HepG2 (cell line): Measurements from ENCODE around the gene RNF114. TPM values are rescaled to one million over a fixed set of nuclear protein-coding genes. Genes with fewer than 3 reads are reported as not detected.
A peak's percentile ranks its signal among the peaks of the same experiment; 100 is the strongest.

Experiments used
- BCL6 ChIP-seq: IDR thresholded peaks from 2 replicates; pipeline ENCODE4 v1.6.1; 2016; ENCODE audit warnings: missing genetic modification reagents, missing compliant biosample characterization
- GABPB1 ChIP-seq: IDR thresholded peaks from 2 replicates; pipeline ENCODE4 v1.6.1; 2016; ENCODE audit warnings: mild to moderate bottlenecking, missing genetic modification reagents, moderate library complexity, missing compliant biosample characterization
- KAT8 ChIP-seq: IDR thresholded peaks from 2 replicates; pipeline ENCODE4 v1.6.1; 2016; ENCODE audit warnings: missing genetic modification reagents, missing compliant biosample characterization
- KLF16 ChIP-seq, 2 experiments: sonication (generic) in 1 of 2; formaldehyde crosslinking in 1 of 2; IDR thresholded peaks; 2 replicates each; pipeline versions ENCODE4 v1.6.1 to v1.8.0; 2016 to 2023; ENCODE audit warnings: missing genetic modification reagents in 2 of 2, missing compliant biosample characterization in 1 of 2
- SRSF9 ChIP-seq: fragments of 200-400 bp; formaldehyde crosslinking; IDR thresholded peaks from 2 replicates; pipeline ENCODE4 v1.6.1; 2018; ENCODE audit warnings: borderline replicate concordance, mild to moderate bottlenecking, low read depth, low read length; ENCODE audit not compliant: insufficient read depth, poor library complexity, severe bottlenecking
- TAF1 ChIP-seq: sonication (generic); formaldehyde crosslinking; IDR thresholded peaks from 2 replicates; pipeline ENCODE4 v1.4.0; 2020; ENCODE audit warnings: missing genetic modification reagents
- ZNF530 ChIP-seq: sonication (generic); formaldehyde crosslinking; IDR thresholded peaks from 2 replicates; pipeline ENCODE4 v1.5.0; 2020; ENCODE audit warnings: low read depth, mild to moderate bottlenecking, missing genetic modification reagents
- polyA plus RNA-seq, 8 experiments: library from polyadenylated mRNA; depleted of rRNA in 3 of 8; stranded (reverse) in 7 of 8; unstranded in 1 of 8; fragments of >200 nt; fragmentation: Illumina TruSeq in 4 of 8; extraction: Trizol in 4 of 8; gene quantifications; 2 replicates each; pipeline versions ENCODE4 v1.2.1 to v1.2.3, GENCODE V29; 2011 to 2016; ENCODE audit warnings: low read depth in 4 of 8, missing spikeins in 1 of 8, mixed read lengths in 1 of 8; ENCODE audit not compliant: insufficient read depth in 1 of 8
- total RNA-seq, 5 experiments: library from RNA; depleted of rRNA; stranded (reverse); fragments of >200 nt; fragmentation: Illumina TruSeq; extraction: Trizol; gene quantifications; 2 replicates each; pipeline ENCODE4 v1.2.3, GENCODE V29; 2016; ENCODE audit warnings: low read depth in 1 of 5
- TF ChIP-seq, protein P1 (sequence below): sonication (generic); formaldehyde crosslinking; IDR thresholded peaks from 2 replicates; pipeline ENCODE4 v1.5.0; 2020; ENCODE audit warnings: mild to moderate bottlenecking, missing genetic modification reagents
- TF ChIP-seq, protein P2 (sequence below): sonication (generic); formaldehyde crosslinking; IDR thresholded peaks from 2 replicates; pipeline ENCODE4 v1.8.1; 2022; ENCODE audit warnings: mild to moderate bottlenecking, missing genetic modification reagents
- TF ChIP-seq, protein P3 (sequence below): sonication (generic); formaldehyde crosslinking; IDR thresholded peaks from 2 replicates; pipeline ENCODE4 v1.5.1; 2020; ENCODE audit warnings: mild to moderate bottlenecking, missing genetic modification reagents
- TF ChIP-seq, protein P4 (sequence below): sonication (generic); formaldehyde crosslinking; IDR thresholded peaks from 2 replicates; pipeline ENCODE4 v1.4.0; 2020; ENCODE audit warnings: missing genetic modification reagents, borderline replicate concordance
- TF ChIP-seq, protein P5 (sequence below): sonication (generic); formaldehyde crosslinking; IDR thresholded peaks from 2 replicates; pipeline ENCODE4 v1.4.0; 2020; ENCODE audit warnings: missing genetic modification reagents

Gene RNF114
- total and polyA plus RNA-seq, 2 of the 13 experiments (the other 11 are each of a cell fraction or from before 2014, with no cell fraction given), result 119 to 126 TPM

DNA sequence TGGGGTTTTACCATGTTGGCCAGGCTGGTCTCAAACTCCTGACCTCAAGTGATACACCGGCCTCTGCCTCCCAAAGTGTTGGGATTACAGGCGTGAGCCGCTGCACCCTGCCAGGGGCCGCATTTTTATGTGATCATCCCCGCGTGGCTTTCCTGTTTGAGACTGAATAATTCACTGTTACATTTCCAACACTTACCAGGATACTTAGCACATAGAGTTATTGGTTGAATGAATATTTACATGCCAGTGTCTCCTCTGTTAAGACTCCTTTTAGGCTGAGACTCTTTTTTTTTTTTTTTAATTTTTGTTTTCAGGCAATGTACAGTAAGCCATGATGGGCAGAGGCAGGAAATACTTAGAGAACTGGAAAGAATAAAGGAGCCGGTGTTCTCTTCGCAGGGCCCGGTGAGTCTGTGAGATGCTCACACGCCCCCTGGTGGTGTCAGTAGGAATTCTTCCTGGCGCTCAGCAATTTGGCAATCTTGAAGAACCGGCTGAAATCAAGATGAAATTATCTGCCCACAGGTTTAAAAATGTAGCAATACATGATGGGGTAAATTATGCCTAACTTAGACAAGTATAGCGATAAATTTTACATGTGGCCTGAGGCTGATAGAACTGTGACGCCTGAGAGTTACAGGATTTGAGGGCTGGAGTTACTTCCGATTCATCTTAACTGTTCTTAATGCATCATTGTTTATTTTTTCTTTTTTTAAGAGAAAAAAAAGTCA is 7.6 kb upstream of the RNF114 start (continued):
- TF ChIP-seq, protein P1, sequence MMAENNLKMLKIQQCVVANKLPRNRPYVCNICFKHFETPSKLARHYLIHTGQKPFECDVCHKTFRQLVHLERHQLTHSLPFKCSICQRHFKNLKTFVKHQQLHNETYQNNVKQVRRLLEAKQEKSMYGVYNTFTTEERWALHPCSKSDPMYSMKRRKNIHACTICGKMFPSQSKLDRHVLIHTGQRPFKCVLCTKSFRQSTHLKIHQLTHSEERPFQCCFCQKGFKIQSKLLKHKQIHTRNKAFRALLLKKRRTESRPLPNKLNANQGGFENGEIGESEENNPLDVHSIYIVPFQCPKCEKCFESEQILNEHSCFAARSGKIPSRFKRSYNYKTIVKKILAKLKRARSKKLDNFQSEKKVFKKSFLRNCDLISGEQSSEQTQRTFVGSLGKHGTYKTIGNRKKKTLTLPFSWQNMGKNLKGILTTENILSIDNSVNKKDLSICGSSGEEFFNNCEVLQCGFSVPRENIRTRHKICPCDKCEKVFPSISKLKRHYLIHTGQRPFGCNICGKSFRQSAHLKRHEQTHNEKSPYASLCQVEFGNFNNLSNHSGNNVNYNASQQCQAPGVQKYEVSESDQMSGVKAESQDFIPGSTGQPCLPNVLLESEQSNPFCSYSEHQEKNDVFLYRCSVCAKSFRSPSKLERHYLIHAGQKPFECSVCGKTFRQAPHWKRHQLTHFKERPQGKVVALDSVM (CRISPR knock-in tag), result no peak
- TF ChIP-seq, protein P2, sequence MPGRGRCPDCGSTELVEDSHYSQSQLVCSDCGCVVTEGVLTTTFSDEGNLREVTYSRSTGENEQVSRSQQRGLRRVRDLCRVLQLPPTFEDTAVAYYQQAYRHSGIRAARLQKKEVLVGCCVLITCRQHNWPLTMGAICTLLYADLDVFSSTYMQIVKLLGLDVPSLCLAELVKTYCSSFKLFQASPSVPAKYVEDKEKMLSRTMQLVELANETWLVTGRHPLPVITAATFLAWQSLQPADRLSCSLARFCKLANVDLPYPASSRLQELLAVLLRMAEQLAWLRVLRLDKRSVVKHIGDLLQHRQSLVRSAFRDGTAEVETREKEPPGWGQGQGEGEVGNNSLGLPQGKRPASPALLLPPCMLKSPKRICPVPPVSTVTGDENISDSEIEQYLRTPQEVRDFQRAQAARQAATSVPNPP (CRISPR knock-in tag), result no peak
- TF ChIP-seq KLF16 (CRISPR knock-in tag; IDR thresholded peaks at IDR 0.05) (peak in 1 of 2 experiments; percentile 64; a peak in 1 of 4 replicates), KAT8 (CRISPR knock-in tag) (peak; percentile 75), ZNF530 (CRISPR knock-in tag) (no peak), BCL6 (peak; percentile 51), SRSF9 (no peak), TAF1 (CRISPR knock-in tag) (peak; percentile 32; the same call in 1 of the 2 replicates), GABPB1 (CRISPR knock-in tag) (no peak)
- TF ChIP-seq, protein P3, sequence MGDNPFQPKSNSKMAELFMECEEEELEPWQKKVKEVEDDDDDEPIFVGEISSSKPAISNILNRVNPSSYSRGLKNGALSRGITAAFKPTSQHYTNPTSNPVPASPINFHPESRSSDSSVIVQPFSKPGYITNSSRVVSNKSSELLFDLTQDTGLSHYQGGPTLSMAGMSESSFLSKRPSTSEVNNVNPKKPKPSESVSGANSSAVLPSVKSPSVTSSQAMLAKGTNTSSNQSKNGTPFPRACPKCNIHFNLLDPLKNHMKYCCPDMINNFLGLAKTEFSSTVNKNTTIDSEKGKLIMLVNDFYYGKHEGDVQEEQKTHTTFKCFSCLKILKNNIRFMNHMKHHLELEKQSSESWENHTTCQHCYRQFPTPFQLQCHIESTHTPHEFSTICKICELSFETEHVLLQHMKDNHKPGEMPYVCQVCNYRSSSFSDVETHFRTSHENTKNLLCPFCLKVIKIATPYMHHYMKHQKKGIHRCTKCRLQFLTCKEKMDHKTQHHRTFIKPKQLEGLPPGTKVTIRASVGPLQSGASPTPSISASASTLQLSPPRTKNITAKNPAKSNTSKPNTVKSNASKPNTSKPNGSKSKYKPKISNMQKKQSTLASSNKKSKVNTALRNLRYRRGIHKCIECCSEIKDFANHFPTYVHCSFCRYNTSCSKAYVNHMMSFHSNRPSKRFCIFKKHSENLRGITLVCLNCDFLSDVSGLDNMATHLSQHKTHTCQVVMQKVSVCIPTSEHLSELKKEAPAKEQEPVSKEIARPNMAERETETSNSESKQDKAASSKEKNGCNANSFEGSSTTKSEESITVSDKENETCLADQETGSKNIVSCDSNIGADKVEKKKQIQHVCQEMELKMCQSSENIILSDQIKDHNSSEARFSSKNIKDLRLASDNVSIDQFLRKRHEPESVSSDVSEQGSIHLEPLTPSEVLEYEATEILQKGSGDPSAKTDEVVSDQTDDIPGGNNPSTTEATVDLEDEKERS, result no peak; the same call in 1 of the 2 replicates
- TF ChIP-seq, protein P4, sequence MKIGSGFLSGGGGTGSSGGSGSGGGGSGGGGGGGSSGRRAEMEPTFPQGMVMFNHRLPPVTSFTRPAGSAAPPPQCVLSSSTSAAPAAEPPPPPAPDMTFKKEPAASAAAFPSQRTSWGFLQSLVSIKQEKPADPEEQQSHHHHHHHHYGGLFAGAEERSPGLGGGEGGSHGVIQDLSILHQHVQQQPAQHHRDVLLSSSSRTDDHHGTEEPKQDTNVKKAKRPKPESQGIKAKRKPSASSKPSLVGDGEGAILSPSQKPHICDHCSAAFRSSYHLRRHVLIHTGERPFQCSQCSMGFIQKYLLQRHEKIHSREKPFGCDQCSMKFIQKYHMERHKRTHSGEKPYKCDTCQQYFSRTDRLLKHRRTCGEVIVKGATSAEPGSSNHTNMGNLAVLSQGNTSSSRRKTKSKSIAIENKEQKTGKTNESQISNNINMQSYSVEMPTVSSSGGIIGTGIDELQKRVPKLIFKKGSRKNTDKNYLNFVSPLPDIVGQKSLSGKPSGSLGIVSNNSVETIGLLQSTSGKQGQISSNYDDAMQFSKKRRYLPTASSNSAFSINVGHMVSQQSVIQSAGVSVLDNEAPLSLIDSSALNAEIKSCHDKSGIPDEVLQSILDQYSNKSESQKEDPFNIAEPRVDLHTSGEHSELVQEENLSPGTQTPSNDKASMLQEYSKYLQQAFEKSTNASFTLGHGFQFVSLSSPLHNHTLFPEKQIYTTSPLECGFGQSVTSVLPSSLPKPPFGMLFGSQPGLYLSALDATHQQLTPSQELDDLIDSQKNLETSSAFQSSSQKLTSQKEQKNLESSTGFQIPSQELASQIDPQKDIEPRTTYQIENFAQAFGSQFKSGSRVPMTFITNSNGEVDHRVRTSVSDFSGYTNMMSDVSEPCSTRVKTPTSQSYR (CRISPR knock-in tag), result no peak
- TF ChIP-seq, protein P5, sequence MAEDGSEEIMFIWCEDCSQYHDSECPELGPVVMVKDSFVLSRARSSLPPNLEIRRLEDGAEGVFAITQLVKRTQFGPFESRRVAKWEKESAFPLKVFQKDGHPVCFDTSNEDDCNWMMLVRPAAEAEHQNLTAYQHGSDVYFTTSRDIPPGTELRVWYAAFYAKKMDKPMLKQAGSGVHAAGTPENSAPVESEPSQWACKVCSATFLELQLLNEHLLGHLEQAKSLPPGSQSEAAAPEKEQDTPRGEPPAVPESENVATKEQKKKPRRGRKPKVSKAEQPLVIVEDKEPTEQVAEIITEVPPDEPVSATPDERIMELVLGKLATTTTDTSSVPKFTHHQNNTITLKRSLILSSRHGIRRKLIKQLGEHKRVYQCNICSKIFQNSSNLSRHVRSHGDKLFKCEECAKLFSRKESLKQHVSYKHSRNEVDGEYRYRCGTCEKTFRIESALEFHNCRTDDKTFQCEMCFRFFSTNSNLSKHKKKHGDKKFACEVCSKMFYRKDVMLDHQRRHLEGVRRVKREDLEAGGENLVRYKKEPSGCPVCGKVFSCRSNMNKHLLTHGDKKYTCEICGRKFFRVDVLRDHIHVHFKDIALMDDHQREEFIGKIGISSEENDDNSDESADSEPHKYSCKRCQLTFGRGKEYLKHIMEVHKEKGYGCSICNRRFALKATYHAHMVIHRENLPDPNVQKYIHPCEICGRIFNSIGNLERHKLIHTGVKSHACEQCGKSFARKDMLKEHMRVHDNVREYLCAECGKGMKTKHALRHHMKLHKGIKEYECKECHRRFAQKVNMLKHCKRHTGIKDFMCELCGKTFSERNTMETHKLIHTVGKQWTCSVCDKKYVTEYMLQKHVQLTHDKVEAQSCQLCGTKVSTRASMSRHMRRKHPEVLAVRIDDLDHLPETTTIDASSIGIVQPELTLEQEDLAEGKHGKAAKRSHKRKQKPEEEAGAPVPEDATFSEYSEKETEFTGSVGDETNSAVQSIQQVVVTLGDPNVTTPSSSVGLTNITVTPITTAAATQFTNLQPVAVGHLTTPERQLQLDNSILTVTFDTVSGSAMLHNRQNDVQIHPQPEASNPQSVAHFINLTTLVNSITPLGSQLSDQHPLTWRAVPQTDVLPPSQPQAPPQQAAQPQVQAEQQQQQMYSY (CRISPR knock-in tag), result peak; percentile 88
